Hematopoietic multipotent progenitor cell treated with erythropoietin and hydrocortisone succinate and interleukin-3 and kit ligand, for 8 days (in vitro differentiated cells): ENCODE data around the gene ASCC3.
A peak's percentile ranks its signal among the peaks of the same experiment; 100 is the strongest.
"Not testable (repeated sequence)": the region's sequence is repeated elsewhere in the genome, so short reads cannot be mapped to it uniquely, and the experiment has no call there.

Experiments used
- DNase-seq: peaks from one replicate; pipeline ENCODE4 v3.0.0-alpha.2; 2015

The ASCC3 gene

GRCh38 chr6:100881707-100882040 is 545 bp upstream of the ASCC3 start:
- DNase-seq = peak; percentile 48

- DNase-seq = peak; percentile 31
Measured at GRCh38 chr6:100880149-100880852, 828 bp downstream of the ASCC3 start.

GRCh38 chr6:100879317-100879716 is 1.8 kb downstream of the ASCC3 start:
- no peak for DNase-seq

GRCh38 chr6:100877851-100878250 is 3.3 kb downstream of the ASCC3 start:
- no peak for DNase-seq

GRCh38 chr6:100876251-100876650 is 4.9 kb downstream of the ASCC3 start:
- DNase-seq = no peak

GRCh38 chr6:100865525-100865924 is 15.6 kb downstream of the ASCC3 start:
- no peak for DNase-seq

- DNase-seq = no peak
Measured at GRCh38 chr6:100862063-100862462, 19.1 kb downstream of the ASCC3 start.

- DNase-seq = no peak
Measured at GRCh38 chr6:100856146-100856545, 25.0 kb downstream of the ASCC3 start.

- DNase-seq = no peak
Measured at GRCh38 chr6:100851819-100852218, 29.3 kb downstream of the ASCC3 start.

GRCh38 chr6:100850174-100850573 is 31.0 kb downstream of the ASCC3 start:
- no peak for DNase-seq

GRCh38 chr6:100846276-100846675 is 34.9 kb downstream of the ASCC3 start:
- DNase-seq = no peak

- no peak for DNase-seq
Measured at GRCh38 chr6:100845676-100846075, 35.5 kb downstream of the ASCC3 start.

- DNase-seq = no peak
Measured at GRCh38 chr6:100839419-100839818, 41.7 kb downstream of the ASCC3 start.

- no peak for DNase-seq
Measured at GRCh38 chr6:100838011-100838410, 43.1 kb downstream of the ASCC3 start.

- DNase-seq = no peak
Measured at GRCh38 chr6:100833972-100834574, 47.1 kb downstream of the ASCC3 start.

GRCh38 chr6:100829077-100829595 is 52.0 kb downstream of the ASCC3 start:
- not testable (repeated sequence) for DNase-seq

- DNase-seq = no peak
Measured at GRCh38 chr6:100823041-100823440, 58.1 kb downstream of the ASCC3 start.

- DNase-seq = no peak
Measured at GRCh38 chr6:100818066-100818465, 63.1 kb downstream of the ASCC3 start.

- DNase-seq = peak; percentile 62
Measured at GRCh38 chr6:100810015-100810414, 71.1 kb downstream of the ASCC3 start.

- DNase-seq = no peak
Measured at GRCh38 chr6:100809346-100809745, 71.8 kb downstream of the ASCC3 start.

- DNase-seq = no peak
Measured at GRCh38 chr6:100808638-100809275, 72.4 kb downstream of the ASCC3 start.

- DNase-seq = no peak
Measured at GRCh38 chr6:100806296-100806695, 74.8 kb downstream of the ASCC3 start.

- DNase-seq = no peak
Measured at GRCh38 chr6:100803264-100804045, 77.7 kb downstream of the ASCC3 start.
